SK-N-SH (cell line): ENCODE data around the gene CD6.

ENCODE experiments used
- JUND ChIP-seq: IDR thresholded peaks from 2 replicates; pipeline ENCODE4 v1.4.0; 2012
- RFX5 ChIP-seq: IDR thresholded peaks from 2 replicates; pipeline ENCODE4 v1.6.1; 2012; ENCODE audit warnings: mild to moderate bottlenecking, improper control_type of control experiment, low read length
- TAF1 ChIP-seq: IDR thresholded peaks from 2 replicates; pipeline ENCODE4 v1.6.1; 2012; ENCODE audit warnings: low read depth, mild to moderate bottlenecking, low read length, moderate library complexity, borderline replicate concordance

DNA sequence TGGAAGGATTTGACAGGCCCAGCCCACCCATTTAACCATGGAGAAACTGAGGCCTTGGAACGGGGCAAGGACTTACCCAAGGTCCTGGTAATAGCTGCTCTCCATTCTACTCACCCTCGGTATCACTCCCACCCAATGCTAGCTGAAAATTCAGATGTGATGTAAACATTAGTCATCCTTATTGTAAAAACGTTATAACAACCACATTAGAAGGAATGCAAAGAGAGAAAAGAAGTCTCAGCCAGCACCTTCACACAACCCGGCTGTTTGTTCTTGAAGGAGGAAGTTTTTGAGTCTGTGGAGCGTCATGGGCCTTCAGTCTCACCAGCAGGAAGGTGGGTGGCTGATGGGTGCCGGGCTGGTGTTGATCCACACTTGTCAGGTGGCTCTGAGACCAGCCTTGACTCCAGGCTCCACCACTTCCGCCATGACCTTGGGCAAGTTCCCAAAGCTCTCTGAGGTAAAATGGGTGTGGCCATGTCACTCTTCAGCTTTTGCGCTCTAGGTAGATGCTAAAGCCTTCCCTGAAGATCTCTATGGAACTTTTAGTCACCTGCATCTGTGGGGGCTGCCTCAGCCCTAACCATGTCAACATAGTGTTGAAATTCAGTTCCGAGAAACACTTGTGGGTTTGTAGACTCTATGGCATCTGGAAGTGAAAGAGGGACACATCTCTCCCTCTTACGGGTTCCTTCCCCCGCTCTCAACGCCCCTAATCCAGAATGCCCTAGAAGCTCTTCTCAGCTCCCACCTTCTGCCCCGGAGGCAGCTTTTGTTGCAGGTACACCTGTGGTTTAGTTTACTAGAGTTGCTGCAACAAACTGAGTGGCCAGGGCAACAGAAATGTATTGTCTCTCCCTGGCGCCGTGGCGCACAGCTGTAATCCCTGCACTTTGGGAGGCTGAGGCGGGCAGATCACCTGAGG lies 14.8 kb downstream of the CD6 start:
- TF ChIP-seq TAF1 (no peak), JUND (no peak), RFX5 (no peak)
